ENCODE results near the gene ZNF79. TPM values are rescaled to one million over a fixed set of nuclear protein-coding genes. Genes with fewer than 3 reads are reported as not detected.
A peak's percentile ranks its signal among the peaks of the same experiment; 100 is the strongest.

The ZNF79 gene
- total RNA-seq, 2 experiments from 2014 or later, result 14.2 to 15.0 TPM

DNA sequence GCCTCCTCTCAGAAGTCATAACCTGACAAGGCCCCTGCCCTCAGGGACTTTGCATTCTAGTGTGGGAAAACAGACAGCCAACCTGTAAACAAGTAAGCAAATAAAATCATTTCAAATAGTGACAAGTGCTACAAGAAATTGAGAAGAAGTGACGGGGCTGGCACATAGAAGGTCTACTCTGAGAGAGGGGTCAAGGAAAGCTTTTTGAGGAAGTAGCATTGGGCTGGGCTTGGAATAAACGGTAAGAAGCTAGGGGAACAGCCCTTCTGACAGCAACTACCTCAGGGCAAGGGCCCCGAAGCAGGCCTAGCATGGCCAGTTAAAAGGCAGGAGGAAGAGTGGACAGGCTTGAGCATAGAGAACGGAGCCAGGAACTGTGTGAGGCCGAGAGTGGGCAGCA is 32.0 kb upstream of the ZNF79 start:
- no peak for DNase-seq
- peaks cover 34% of the 10 kb centered on the region for H3K4me1 Mint-ChIP-seq
- no peak for ATAC-seq (ENCODE audit: low read depth)
- H3K27me3 Mint-ChIP-seq, result peaks cover 69% of the 10 kb centered on the region
- H3K27ac Mint-ChIP-seq, result no peak overlapping the region
- POLR2A ChIA-PET, result interaction anchor here (0.6 kb wide), 1 partner anchor 32 kb away, joined by 3 read pairs; the partner anchor contains the start of gene ZNF79
- H3K36me3 Mint-ChIP-seq, result no peaks in the 10 kb centered on the region
- no peak overlapping the region for H3K4me3 Mint-ChIP-seq
- H3K9me3 Mint-ChIP-seq, result no peaks in the 10 kb centered on the region

DNA sequence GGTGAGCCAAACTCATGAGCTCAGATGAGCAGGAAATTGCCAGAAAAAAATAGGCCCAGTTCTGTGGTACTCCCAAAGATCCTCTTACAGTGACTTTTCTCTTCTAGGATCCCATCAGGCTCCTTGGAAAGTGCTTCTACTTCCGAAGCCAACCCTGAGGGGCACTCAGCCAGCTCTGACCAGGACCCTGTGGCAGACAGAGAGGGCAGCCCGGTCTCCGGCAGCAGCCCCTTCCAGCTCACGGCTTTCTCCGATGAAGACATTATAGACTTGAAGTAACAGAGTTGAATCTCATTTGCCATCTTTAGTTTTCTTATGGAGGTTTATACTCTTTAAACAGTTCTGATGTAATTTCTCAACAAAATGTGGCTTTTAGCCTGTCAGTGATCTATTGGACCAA is 31.2 kb upstream of the ZNF79 start:
- DNase-seq (no peak), ATAC-seq (ENCODE audit: low read depth) (no peak)
- no peak overlapping the region for H3K4me3 Mint-ChIP-seq
- no peaks in the 10 kb centered on the region for H3K9me3 Mint-ChIP-seq
- no peaks in the 10 kb centered on the region for H3K36me3 Mint-ChIP-seq
- H3K4me1 Mint-ChIP-seq, result peaks cover 32% of the 10 kb centered on the region
- H3K27me3 Mint-ChIP-seq, result peaks cover 69% of the 10 kb centered on the region
- no peak overlapping the region for H3K27ac Mint-ChIP-seq
- POLR2A ChIA-PET, result no interaction called here

DNA sequence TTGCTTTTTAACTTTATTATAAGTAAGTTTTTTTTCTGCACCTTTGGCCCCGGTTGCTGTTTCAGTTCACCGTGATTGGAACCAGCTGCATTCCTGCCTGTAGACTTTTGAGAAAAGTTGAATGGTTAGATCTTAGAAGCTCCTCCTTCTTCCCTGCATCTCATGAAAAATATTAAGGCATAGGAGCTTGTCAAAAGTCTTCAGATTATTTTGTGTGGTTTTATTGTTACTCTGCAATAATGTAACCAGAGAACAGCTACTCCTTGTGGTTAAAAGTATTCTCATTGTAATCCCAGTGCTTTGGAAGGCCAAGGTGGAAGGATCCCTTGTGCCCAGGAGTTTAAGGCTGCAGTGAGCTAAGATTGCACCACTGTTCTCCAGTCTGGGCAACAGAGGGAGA is 30.5 kb upstream of the ZNF79 start:
- Mint-ChIP-seq H3K27ac (no peak overlapping the region), H3K36me3 (no peaks in the 10 kb centered on the region), H3K4me3 (no peak overlapping the region), H3K4me1 (peaks cover 27% of the 10 kb centered on the region), H3K9me3 (no peaks in the 10 kb centered on the region), H3K27me3 (peaks cover 74% of the 10 kb centered on the region)
- DNase-seq (no peak), ATAC-seq (ENCODE audit: low read depth) (no peak)
- POLR2A ChIA-PET, result no interaction called here

DNA sequence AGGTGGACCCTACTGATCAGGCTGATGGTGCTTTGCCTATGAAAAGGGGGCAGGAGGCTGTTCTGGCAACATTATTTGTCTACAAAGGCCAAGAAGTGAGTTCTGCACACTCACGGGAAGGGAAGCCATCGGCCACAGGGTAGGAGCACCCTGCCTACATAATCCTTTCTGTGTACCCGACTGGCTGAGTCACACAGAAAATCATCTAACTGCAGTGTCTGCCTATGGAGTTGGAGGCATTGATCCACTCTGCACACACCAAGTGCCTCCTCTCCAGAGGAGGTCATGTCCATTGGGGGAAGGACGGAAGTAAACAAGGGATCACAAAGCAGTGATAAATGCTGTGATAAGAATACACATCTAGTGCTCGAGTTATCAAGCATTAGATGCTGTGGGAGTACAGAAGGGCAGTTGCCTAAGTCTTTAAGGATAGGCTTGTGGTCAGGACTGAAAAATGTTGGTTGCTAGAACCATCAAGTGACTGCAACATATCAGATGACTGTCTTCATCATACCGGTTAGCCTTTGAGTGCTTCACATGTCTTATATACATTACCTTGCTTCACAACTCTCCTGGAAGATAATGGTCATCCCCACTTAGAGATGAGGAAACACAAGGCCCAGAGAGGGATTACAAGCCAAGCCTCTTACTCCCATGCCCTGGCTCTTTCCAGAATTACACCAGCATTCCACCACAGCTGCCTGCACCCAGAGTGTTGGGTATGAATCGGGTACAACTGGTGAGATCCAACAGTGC is 28.5 kb upstream of the ZNF79 start:
- Mint-ChIP-seq H3K27ac (no peak overlapping the region), H3K27me3 (peaks cover 72% of the 10 kb centered on the region), H3K4me1 (peaks cover 13% of the 10 kb centered on the region), H3K9me3 (no peaks in the 10 kb centered on the region), H3K36me3 (no peaks in the 10 kb centered on the region), H3K4me3 (peak overlapping the region; percentile 58)
- ATAC-seq (ENCODE audit: low read depth) (no peak), DNase-seq (no peak)
- POLR2A ChIA-PET, result interaction anchor here (1.1 to 3.6 kb wide), 2 partner anchors 12 to 56 kb away, joined by 3 to 32 read pairs; partner anchors contain the start of genes LRSAM1 and RPL12

DNA sequence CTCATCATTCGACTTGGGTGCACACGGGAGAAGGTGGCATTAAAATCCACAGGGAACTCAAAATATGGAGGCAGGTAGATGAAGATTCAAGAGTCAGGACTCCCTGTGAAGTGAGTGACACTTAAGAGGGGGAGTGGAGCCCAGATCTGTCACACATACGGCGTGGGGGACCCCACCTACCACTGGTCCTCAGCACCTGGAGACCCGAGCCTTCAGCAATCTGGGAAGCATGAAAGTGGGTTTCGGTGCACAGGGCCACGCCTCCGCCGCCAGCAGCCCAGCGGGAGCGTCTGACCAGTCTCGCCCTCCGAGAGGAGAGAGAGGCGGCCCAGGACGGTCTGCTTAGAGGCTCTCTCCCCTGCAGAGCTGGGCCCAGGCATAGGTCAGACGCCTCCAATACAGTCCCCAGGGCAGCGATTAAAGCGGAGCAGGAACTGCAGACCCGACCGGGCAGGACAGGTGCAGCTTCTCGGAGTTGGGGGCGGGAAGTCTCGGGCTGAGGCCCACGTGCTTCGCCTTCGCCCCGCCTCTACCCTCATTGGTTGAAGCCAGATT is 27.9 kb upstream of the ZNF79 start:
- Mint-ChIP-seq H3K36me3 (no peaks in the 10 kb centered on the region), H3K27me3 (peaks cover 70% of the 10 kb centered on the region), H3K9me3 (no peaks in the 10 kb centered on the region), H3K27ac (no peak overlapping the region), H3K4me1 (peaks cover 13% of the 10 kb centered on the region), H3K4me3 (peak overlapping the region; percentile 58)
- POLR2A ChIA-PET, result interaction anchor here (1.1 to 3.6 kb wide), 6 partner anchors 8 to 278 kb away, joined by 3 to 32 read pairs (median 4); partner anchors contain the start of genes LRSAM1, RPL12 and ZNF79
- no peak for DNase-seq
- no peak for ATAC-seq (ENCODE audit: low read depth)

DNA sequence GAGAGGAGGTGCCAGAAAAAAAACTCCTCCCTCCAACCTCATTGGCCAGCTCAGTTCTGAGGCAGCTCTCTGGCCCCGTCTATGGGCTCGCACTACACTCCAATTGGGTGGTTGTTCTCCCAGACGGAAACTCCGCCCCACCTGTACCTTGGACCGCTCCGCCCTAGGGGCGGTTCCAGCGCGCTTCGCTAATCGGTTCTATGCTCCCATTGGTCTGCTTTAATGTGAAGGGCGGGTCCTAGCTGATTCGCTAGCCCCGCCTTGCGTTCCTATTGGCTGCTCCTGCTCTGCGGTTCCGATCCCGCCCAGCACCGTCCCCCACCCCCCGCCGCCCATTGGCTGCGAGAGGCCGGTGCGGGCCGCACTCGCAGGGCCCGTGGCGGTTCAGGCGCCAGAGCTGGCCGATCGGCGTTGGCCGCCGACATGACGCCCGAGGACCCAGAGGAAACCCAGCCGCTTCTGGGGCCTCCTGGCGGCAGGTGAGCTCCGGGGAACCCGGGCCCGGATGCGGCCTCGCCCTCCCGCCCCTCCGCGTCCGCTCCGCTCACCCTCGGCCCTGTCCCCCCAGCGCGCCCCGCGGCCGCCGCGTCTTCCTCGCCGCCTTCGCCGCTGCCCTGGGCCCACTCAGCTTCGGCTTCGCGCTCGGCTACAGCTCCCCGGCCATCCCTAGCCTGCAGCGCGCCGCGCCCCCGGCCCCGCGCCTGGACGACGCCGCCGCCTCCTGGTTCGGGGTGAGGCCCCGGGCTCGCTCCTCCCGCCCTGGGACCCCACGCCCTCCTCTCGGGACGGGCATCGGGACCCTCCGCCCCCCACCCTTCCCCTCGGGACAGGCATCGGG is 27.2 kb upstream of the ZNF79 start, which contains the start of gene SLC2A8:
Gene SLC2A8 (plus strand): TSS at position 362 of the 838 bp plus-strand sequence. CDS start 62 bp downstream, at position 424.
- ATAC-seq (ENCODE audit: low read depth) (peak; percentile 93), DNase-seq (peak; percentile 89)
- Mint-ChIP-seq H3K4me1 (peaks cover 13% of the 10 kb centered on the region), H3K4me3 (peak within 1 kb of the TSS; percentile 68), H3K36me3 (no peaks in the 10 kb centered on the region), H3K27me3 (peaks cover 69% of the 10 kb centered on the region), H3K9me3 (no peaks in the 10 kb centered on the region), H3K27ac (no peak within 1 kb of the TSS)
- POLR2A ChIA-PET, result interaction anchor here (1.1 to 3.6 kb wide), 7 partner anchors 9 to 278 kb away, joined by 3 to 32 read pairs (median 4); partner anchors contain the start of genes LRSAM1, RPL12 and ZNF79

DNA sequence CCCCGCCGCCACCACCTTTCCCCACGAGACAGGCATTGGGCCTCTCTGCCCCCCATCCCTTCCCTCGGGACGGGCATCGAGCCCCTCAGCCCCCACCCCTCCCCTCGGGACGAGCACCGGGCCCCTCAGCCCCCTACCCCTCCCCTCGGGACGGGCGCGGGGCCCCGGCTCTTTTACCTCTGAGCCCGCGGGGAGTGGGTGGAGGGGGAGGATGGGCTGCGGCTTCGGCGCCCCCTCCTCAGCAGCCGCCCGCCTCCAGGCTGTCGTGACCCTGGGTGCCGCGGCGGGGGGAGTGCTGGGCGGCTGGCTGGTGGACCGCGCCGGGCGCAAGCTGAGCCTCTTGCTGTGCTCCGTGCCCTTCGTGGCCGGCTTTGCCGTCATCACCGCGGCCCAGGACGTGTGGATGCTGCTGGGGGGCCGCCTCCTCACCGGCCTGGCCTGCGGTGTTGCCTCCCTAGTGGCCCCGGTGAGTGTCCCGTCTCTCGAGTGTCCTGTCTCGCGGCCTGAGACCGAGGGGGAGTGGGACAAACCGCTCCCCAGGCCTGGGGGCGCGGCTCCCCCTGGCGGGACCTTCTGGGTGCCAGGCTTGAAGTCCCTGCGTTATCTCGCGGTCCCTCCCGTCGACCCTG is 26.4 kb upstream of the ZNF79 start:
- ATAC-seq (ENCODE audit: low read depth) (no peak), DNase-seq (peak; percentile 59)
- no peak overlapping the region for H3K27ac Mint-ChIP-seq
- peak overlapping the region; percentile 68 for H3K4me3 Mint-ChIP-seq
- peaks cover 63% of the 10 kb centered on the region for H3K27me3 Mint-ChIP-seq
- H3K9me3 Mint-ChIP-seq, result no peaks in the 10 kb centered on the region
- H3K4me1 Mint-ChIP-seq, result peaks cover 10% of the 10 kb centered on the region
- POLR2A ChIA-PET, result interaction anchor here (1.1 to 3.6 kb wide), 6 partner anchors 10 to 279 kb away, joined by 3 to 32 read pairs (median 4); partner anchors contain the start of genes LRSAM1, RPL12 and ZNF79
- no peaks in the 10 kb centered on the region for H3K36me3 Mint-ChIP-seq

DNA sequence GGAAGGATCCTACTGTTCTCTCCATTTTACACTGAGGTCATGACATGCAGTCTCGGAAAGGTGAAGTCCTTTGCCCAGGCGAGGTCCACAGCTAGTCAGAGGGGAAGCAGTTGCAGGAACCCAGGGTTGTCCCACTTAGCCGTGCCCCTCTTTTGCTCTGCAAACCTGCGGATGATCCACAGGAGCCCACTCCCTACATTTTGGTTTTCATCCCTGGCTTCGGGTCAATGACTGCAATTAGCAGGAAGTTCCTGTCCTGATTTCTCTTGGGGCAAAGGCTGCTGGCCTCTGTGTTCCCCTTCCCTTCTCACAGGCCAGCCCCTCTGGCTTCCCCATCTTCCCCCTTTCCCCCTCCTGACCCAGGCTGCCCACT is 25.9 kb upstream of the ZNF79 start:
- DNase-seq, result no peak
- peak overlapping the region; percentile 68 for H3K4me3 Mint-ChIP-seq
- peaks cover 10% of the 10 kb centered on the region for H3K4me1 Mint-ChIP-seq
- H3K36me3 Mint-ChIP-seq, result no peaks in the 10 kb centered on the region
- H3K27me3 Mint-ChIP-seq, result peaks cover 58% of the 10 kb centered on the region
- H3K9me3 Mint-ChIP-seq, result no peaks in the 10 kb centered on the region
- no peak overlapping the region for H3K27ac Mint-ChIP-seq
- POLR2A ChIA-PET, result interaction anchor here (0.6 to 3.6 kb wide), 3 partner anchors 25 to 177 kb away, joined by 3 to 32 read pairs (median 3); partner anchors contain the start of genes LRSAM1 and RPL12
- ATAC-seq (ENCODE audit: low read depth), result no peak

DNA sequence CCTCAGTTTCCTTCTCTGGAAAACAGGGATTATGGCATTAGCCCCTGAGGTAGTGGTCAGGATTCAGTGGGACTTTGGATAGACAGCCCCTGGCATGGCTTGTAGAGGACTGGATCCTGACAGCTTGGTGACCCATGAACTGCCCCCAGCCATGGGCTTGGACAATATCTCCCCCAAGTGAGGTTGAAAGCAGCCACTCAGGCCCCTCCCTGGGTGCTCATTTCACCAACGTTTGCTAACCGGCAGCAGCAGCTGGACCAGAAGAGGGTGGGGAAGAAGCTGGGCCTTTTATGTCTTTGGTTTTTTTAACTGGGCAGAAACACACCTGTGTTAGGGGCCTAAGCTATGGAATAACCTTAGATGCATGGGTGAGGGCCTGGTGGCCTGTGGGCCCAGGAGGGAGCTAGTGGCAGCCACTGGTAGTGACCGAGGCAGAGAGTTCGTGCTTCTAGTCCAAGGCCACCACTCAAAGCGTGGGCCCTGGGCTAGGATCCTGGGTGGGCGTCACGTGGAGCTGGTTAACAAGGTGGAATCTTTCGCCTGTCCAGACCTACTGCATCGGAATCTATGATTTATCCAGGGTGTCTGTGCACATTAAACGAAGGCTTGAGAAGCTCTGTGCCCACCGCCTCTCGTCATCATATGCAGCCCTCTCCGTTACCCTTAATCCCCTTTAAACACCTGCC is 25.3 kb upstream of the ZNF79 start:
- POLR2A ChIA-PET, result interaction anchor here (0.6 to 3.6 kb wide), 3 partner anchors 25 to 52 kb away, joined by 3 to 32 read pairs (median 7); partner anchors contain the start of genes LRSAM1 and RPL12
- peak overlapping the region; percentile 68 for H3K4me3 Mint-ChIP-seq
- DNase-seq, result no peak
- peaks cover 8% of the 10 kb centered on the region for H3K4me1 Mint-ChIP-seq
- H3K27ac Mint-ChIP-seq, result no peak overlapping the region
- H3K36me3 Mint-ChIP-seq, result no peaks in the 10 kb centered on the region
- peaks cover 52% of the 10 kb centered on the region for H3K27me3 Mint-ChIP-seq
- H3K9me3 Mint-ChIP-seq, result no peaks in the 10 kb centered on the region
- no peak for ATAC-seq (ENCODE audit: low read depth)

DNA sequence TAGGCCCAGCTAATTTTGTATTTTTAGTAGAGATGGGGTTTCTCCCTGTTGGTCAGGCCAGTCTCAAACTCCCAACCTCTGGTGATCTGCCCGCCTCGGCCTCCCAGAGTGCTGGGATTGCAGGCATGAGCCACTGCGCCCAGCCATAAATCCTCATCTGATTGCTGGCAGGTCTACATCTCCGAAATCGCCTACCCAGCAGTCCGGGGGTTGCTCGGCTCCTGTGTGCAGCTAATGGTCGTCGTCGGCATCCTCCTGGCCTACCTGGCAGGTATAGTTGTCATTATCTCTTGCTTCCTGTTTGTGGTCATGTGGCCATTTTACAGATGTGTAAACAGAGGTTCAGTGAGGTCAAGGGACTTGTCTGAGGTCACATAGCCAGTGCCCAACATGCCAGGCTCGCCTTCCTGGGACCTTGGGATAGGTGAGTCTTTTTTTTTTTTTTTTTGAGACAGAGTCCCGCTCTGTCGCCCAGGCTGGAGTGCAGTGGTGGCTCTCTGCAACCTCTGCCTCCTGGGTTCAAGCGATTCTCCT is 24.4 kb upstream of the ZNF79 start:
- ATAC-seq (ENCODE audit: low read depth) (no peak), DNase-seq (no peak)
- POLR2A ChIA-PET, result no interaction called here
- Mint-ChIP-seq H3K36me3 (no peaks in the 10 kb centered on the region), H3K27ac (no peak overlapping the region), H3K9me3 (no peaks in the 10 kb centered on the region), H3K27me3 (peaks cover 43% of the 10 kb centered on the region), H3K4me1 (peaks cover 8% of the 10 kb centered on the region), H3K4me3 (no peak overlapping the region)

DNA sequence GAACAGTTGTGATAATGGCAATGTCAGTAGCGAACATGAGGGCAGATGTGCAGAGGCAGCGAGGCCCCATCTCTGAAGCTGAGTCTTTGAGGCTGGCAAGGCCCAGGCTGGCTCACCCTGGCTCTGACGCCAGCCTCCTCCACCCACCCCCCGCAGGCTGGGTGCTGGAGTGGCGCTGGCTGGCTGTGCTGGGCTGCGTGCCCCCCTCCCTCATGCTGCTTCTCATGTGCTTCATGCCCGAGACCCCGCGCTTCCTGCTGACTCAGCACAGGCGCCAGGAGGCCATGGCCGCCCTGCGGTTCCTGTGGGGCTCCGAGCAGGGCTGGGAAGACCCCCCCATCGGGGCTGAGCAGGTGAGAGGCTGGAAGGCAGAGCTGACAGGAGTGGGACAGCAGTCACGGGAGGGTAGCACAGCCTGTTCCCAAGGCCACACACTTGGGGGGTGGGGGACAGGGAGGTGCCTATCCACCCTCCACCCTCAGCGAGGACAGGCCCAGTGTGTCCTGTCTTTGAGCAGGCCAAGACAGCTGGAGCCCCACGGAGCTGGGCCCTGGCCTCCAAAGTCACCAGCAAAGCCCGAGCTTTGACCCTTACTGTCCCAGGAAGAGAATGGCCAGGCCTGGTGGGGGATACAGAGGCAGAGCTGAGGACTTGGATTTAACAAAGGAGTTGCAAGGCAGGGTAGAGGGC is 21.6 kb upstream of the ZNF79 start:
- POLR2A ChIA-PET, result no interaction called here
- Mint-ChIP-seq H3K4me3 (no peak overlapping the region), H3K9me3 (no peaks in the 10 kb centered on the region), H3K4me1 (peaks cover 2% of the 10 kb centered on the region), H3K27ac (no peak overlapping the region), H3K27me3 (peaks cover 24% of the 10 kb centered on the region), H3K36me3 (no peaks in the 10 kb centered on the region)
- ATAC-seq (ENCODE audit: low read depth), result no peak
- no peak for DNase-seq
